ENCODE results near the gene HSD11B1L.
"Not testable (repeated sequence)": the region's sequence is repeated elsewhere in the genome, so short reads cannot be mapped to it uniquely, and the experiment has no call there.

HSD11B1L gene

DNA sequence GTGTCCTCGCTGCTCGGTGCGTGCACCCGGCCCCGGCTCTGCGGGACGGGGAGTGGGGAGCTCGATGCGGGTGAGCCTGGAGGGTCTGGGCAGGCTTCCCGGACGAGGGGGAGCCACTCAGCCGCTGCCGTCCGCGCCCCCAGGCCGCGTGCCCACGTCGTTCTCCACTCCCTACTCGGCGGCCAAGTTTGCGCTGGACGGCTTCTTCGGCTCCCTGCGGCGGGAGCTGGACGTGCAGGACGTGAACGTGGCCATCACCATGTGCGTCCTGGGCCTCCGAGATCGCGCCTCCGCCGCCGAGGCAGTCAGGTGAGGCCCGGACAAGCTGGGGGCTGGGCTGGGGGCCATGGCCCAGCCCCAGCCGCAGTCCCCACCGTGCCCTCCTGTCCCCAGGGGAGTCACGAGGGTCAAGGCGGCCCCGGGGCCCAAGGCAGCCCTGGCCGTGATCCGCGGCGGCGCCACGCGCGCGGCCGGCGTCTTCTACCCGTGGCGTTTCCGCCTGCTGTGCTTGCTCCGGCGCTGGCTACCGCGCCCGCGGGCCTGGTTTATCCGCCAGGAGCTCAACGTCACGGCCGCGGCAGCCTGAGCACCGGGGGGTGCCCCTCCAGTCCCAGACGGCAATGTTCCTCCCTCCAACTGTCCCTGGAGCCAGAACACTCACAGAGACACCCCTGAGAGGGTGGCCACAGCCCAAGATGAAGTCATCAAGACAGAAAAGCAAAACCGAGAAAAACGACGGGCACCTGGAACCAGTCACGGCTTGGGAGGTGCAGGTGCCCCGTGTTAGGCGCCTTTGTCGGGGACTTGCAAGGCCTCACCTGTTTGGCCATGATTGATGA, 6.8 kb downstream of the HSD11B1L start:
- no peak for DNase-seq (ENCODE audit: low read depth in 2 of 2)

DNA sequence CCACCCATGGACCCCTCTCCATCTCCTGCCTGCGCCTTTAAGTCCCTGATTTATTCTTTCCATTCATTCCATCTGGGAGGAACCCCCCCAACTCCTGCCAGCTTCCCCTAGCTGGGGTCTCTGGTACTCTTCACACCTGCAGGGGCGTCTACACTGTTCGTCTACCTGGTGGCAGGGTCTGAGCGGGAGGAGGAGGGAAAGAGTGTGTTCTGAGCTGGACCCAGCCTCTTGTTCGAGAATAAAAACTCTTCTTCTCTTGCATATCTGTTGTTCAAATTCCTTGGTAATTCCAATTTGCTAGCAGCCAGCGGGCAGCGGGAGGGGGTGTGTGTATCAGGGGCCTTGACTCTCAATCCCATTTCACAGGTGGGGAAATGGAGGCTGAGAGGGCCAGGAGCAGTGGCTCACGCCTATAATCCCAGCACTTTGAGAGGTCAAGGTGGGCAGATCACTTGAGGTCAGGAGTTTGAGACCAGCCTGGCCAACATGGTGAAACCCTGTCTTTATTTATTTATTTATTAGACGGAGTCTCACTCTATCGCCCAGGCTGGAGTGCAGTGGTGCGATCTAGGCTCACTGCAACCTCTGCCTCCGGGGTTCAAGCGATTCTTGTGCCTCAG, 7.5 kb downstream of the HSD11B1L start:
- DNase-seq (ENCODE audit: low read depth in 2 of 2): not testable (repeated sequence)

DNA sequence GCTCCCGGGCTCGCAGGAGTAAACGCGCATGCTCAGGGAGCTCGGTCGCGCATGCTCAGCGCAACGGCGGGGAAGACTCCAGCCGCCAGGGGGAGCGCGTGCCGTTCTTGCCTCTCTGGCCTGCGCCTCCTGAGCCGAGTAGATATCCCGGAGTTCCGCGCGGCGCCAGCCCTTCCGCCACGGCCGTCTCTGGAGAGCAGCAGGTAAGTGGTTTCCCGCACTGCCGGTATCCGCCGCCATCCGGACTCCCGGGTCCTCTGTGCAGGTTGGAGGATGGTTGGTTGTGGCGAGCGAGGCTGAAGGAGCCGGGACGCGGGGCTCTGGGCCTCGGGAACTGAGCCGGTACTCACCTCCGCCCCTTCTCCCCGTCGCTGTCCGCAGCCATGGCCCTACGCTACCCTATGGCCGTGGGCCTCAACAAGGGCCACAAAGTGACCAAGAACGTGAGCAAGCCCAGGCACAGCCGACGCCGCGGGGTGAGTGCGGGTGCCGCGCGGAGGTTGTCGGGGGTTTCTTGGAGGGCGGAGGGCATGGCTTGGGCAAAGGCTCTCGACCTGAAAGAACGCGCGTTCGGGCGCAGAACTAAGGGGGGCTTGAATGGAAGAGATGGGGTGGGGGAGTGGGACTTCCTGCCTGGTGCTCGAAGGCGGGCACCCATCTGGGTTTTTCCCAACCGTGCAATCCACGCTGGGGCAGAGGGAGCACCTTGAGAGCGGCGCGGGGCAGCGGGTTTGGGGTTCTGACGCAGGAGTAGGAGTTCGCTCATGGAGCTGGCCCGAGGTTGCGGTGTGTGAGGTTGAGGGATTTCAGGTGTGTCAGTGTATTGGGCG, 9.5 kb downstream of the HSD11B1L start, which contains the start of gene RPL36:
TSS of gene RPL36 (plus strand) at position 171 of the 830 bp plus-strand sequence. CDS start at position 384, 213 bp downstream.
- peak; percentile 95 to 96 for DNase-seq (ENCODE audit: low read depth in 2 of 2)

DNA sequence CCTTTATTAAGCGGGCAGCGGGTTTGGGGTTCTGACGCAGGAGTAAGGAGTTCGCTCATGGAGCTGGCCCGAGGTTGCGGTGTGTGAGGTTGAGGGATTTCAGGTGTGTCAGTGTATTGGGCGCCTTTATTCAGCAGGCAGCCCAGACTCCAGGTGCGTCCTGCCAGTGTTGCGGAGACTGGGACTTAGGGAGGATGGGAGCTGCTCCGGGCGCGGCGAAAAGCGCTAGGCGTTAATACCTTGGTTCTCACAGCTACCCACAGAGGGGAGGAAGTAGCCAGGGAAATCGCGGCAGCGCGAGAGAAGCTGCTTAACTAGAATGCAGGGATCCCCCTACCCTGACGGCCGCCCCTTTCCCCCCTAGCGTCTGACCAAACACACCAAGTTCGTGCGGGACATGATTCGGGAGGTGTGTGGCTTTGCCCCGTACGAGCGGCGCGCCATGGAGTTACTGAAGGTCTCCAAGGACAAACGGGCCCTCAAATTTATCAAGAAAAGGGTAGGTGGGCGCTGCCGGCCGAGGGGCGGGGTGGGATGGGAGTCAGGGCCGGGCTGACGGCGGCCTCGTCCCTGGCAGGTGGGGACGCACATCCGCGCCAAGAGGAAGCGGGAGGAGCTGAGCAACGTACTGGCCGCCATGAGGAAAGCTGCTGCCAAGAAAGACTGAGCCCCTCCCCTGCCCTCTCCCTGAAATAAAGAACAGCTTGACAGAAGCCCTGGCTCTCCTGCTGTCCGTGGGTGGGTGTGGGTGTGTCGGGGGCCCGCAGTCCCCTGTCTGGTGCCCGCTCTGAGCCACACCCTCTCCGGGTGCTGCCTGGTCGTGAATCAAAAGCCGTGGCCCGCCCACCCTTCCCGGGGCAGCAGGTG, 10.4 kb downstream of the HSD11B1L start:
- peak; percentile 59 to 76 for DNase-seq (ENCODE audit: low read depth in 2 of 2)

DNA sequence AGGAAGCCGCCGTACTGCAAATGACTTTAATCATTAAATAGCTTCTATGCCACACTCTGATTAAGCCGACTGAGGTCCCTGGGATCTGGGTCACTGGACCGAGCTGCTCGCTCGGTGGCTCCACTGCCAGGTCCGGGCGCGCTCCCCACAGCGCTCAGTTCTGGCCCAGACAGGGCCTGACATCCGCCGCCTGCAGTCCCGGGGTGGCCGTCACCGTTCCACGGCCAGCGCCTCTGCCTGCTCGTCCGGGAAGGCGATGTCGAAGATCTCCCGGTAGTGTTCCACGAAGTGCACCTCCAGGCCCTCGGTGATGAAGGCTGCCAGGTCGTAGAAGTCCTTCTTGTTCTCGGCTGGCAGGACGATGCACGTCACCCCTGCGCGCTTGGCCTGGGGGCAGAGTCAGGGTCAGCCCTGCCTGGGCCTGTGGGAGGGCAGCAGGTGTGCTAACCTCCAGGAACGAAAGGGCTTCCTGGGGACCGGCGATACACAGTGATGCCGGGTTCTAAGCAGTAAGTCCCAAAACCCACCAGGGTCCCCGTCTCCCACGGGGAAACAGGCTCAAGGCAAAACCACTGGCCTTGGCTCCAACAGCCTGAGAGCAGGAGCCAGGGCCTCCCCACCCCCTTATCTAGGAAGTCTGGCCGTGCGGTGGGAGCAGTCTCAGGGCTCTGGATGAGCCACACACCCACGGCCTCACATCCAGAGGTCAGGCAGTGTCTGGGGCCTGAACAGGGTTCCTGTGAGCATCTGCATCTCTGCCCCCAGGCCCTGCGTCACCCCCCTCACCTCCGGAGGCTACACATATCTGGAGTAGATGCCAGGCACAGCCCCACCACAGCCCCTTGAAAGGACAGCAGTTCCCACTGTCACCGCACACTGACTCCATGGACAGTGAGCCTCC, 11.2 kb downstream of the HSD11B1L start:
- no peak for DNase-seq (ENCODE audit: low read depth in 2 of 2)

DNA sequence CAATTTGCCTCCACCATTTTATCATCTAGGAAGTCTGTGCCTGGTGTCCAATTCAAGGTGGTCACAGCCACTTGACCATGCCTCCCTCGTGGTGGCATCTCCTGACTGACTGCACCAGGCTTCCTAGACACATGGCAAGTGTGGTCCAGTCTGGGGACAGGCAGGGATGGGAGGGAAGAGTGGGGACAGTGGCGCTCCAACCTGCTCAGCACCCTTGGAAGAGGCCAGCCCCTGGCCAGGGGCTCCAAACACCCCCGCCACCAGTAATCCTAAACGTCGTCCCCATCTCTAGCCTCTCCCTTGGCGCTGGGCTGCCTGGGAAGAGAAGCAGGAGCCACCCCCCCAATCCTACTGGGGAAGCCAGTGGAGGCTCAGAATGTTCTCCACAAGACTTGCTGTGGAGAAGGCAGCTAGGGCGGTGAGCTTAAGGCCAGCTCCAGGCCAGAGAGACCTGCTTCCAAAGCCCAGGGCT, 11.9 kb downstream of the HSD11B1L start:
- DNase-seq (ENCODE audit: low read depth in 2 of 2): no peak

DNA sequence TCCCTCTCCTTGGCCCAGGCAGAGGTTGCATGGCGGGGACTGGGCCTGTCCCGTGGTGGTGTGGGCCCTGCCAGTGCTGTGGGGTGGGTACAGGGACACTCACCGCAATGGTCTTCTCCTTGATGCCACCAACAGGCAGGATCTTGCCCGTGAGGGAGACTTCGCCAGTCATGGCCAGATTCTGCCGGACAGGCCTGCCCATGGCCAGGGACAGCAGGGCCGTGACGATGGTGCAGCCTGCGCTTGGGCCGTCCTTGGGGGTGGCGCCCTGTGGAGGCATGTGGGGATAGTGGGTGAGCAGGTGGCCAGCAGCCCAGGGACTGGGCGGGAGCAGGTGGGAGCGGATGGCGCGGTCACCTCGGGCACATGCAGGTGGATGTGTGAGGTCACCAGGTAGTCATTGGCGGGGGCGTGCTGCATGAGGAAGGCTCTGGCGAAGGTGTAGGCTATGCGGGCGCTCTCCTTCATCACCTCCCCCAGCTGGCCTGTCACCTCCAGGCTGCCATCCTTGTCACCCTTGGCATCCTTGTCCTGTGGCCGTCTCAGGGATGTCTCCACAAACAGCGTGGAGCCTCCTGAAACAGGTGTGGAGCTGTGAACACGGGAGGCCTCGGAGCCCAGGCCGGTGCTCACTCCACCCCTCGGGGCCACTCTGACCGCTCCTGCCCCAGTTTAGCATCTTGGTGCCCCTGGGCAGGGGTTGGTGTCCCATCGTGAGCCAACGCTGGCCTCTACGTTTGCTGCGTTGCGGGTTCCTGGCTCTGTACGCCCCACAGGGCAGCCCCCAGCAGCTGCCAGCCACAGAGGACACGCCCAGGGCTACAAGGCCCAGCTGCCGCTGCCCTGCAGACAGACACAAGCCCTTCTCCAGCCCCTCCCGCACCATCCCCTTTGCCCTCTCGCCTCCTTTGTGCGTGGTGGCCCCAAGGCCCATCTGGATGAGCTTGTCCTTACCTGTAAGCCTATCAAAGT, 12.7 kb downstream of the HSD11B1L start:
- no peak for DNase-seq (ENCODE audit: low read depth in 2 of 2)

DNA sequence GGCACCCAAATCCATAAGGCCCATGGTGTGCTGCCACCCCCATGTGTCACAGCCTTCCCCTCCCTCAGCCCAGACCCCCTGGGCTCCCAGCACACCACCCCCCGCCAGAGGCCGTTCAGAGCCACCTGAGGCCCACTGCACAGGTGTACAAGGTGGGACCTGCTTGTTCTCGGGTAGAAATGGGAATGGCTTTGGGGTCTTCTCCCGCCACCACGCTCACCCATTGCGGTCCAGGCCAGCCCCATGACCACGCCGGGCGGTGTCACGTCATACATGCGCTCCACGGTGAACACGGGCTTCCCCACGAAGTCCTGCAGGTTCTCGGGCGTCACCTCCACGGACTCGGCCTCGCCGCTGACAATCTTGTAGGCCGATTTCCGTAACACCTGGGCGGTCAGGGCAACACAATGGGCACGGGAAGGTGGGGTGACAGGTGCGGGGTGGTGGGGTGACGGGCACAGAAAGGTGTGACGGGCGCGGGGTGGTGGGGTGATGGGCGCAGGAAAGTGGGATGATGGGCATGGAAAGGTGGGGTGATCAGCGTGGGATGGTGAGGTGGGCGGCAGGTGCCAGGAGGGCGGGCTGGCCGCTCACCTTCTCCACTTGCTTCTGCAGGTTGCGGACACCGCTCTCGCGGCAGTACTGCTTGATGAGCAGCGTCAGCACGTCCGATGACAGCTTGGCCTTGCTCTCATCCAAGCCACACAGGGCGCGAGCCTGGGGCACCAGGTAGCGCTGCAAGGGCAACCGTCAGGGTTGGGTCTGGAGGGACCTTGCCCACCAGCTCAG, 13.5 kb downstream of the HSD11B1L start:
- no peak for DNase-seq (ENCODE audit: low read depth in 2 of 2)

DNA sequence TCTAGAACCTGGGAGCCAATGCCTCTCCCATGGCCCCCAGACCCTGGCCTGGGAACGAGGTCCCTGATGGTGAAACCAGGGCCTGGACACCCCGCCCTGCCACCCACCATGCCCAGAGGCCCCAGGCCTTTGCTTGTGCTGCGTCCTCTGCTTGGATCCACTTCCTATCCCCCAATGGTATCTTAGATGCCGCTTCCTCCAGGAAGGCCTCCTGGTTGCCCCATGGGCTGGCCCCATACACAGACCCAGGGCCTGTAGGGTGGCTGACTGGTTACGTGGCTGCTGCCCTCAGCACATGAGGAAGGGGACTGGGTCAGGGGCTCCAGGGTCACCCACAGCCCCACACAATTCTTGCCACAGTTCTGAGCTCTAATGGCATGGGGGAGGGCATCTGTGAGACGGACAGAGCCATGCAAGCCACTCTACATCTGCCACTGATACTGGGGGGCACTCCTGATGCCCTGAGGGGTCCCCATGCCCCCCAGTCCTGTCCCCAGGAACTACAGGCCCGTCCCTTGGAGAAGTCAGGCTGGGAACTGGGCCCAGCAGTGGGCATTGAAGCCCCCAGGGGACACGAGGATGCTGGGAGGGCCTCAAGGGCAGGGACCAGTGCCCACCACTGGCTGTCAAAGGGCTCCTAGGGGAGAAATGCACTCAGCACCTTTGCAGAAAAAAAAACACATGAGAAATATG, 14.3 kb downstream of the HSD11B1L start:
- DNase-seq (ENCODE audit: low read depth in 2 of 2): no peak

DNA sequence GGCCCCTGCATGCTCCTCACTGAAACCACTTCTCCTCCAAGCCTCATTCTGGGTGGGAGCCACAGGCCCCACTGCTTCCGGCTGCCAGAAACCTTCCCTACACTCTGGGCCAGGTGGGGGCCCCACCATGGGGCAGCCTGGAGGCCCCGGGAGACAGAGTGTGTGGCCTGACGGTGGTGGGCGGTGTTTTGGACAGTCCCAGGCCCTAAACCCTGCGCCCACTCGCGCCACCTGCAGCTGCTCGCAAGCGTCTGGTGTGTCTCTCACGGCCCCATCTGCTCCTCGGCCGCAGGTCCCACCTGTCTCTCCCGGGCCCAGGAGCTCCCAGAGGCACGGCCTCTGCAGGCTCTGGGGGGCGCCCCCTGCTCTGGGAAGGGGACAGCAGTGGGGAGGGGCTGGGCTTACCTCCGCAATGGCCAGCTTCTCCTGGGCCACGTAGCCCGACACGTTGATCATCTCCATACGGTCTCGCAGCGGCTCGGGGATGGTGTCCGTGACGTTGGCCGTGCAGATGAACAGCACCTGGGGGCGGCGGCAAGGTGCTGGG, 14.9 kb downstream of the HSD11B1L start:
- DNase-seq (ENCODE audit: low read depth in 2 of 2): no peak

DNA sequence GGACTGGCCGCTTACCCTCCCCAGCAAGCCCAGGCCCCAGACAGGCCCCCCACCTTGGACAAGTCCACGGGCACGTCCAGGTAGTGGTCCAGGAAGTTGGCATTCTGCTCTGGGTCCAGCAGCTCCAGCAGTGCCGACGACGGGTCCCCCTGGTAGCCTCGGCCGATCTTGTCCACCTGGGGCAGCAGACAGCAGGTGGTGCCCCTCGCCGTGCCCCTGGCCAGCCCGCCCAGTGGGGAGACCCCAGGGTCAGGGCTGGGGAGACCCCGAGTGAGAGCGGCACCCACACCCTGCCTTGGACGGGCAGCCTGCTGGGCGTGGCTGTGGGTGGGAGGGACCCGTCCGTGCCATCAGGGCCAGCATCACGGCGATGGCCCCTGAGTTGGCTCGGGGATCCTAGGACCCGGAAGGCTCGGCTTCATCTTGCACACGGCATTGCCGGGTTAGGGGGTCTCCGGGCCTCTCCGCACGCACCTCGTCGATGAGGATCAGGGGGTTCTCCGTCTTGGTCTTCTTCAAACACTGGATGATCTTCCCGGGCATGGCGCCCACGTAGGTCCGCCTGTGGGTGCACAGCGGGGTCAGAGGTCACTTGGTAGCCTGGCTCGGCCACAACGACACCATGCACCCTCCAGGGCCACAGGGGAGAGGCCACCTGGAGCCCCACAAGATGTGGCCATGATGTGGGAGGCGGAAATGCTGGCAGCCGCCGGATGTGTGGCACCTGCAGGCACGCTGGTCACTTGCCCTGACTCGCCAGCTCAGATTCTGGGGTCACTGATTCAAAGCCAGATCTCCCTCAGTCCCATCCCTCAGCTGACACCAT, 15.6 kb downstream of the HSD11B1L start:
- DNase-seq (ENCODE audit: low read depth in 2 of 2): no peak

DNA sequence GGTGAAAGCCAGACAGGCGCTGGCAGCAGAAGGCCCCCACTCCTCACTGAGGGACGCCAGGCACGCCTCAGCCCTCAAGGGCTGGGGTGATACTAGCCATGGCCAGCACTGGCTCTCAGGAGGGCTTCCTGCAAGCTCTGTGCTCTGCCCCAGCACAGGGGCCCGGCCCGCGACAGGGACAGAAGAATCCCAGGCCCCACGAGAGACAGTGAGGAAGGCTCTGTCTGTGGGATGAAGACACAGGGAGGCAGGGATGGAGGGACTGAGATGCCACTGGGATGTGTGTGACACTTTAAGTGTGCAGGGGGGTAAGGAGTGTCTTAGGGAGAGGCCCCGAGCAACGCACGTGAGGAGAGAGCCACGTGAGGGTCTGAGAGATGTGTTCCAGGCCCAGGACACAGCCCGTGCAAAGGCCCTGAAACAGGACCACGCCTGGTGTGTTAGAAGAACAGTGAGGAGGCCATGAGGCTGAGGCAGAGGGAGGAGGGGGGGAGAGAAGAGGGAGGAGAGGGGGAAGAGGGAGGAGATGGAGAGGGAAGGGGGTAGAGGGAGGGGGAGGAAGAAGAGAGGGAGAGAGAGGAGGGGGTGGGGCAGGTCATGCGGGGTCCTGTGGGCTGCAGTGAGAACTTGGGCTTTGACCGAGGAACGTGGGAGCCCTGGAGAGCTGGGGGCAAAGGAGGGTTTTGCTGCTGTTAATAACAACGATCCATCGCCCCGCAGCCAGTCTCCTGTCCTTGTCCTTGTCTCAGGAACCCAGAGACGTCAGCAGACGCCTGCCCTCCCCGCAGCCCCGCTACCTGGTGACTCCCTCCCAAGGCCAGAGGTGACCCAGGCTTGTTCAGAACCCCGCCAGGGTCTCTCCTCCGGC, 16.4 kb downstream of the HSD11B1L start:
- DNase-seq (ENCODE audit: low read depth in 2 of 2): no peak

DNA sequence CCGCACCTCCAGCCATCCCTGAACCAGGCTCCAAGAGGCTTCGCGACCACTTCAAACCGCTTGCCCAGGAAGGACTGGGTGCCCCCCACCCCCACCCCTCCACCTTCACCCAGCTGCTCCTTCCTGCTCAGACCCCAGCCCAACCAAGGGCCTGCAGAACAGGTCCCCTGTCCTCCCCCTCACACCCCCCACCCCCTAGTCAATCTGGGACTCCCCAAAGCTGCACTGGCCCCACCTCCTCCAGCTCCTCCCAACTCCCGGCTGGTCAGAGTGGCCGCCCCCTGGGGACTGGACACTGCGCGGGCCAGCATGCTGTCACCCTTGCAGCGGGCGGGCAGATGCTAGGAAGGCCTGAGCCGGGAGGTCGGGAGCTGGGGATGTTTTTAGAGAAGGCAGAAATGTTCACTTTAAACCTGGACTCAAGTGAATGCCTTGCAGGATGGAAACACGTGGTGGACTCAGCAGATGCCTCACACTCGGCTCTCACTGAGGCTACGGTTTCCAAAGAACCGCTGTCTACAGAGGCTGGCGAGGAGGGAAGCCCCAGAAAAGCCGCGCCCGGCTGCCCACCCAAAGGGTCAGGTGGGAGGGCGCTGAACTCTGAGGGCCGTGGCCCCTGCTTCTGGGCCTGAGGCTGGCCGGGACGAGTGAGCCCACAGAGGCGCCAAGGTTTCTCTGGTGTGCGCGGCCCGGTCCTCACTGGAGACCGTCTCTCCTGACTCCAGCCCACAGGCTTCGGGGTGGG, 17.2 kb downstream of the HSD11B1L start:
- DNase-seq (ENCODE audit: low read depth in 2 of 2): no peak

DNA sequence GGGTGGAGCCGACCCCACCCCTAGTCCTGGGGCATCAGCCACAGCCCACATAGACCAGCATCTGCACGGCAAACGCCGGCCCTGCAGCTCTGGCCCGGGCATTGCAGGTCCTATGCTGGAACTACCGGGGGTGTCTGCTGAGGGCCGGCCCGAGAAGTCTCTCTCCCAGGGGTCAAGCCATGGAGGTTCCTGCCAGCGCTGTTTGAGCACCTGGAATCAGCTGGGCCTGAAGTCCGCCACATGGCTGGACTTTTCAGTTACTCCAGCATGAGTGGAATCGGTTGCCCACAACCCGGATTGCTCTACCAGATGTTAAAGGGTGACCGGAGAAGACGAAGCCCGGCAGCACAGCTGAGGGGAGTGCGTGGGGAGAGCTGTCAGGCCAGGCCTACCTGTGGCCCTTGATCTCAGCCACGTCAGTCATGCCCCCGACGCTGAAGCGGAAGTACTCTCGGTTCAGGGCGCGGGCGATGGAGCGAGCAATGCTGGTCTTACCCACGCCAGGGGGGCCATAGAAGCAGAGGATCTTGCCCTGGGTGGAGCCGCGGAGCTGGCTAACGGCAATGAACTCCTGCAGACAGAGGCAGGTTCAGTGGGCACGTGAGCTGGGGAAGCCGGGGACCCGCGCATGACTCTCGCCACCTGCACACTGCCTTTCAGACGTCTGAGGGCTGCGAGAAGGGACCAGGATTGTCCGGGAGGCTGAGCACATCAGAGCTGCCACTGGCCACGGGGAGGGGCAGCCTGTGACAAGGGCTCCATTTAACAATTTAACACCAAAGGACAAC, 18.0 kb downstream of the HSD11B1L start:
- DNase-seq (ENCODE audit: low read depth in 2 of 2): no peak
